ENCODE results near the gene CXCL13. TPM values are rescaled to one million over a fixed set of nuclear protein-coding genes. Genes with fewer than 3 reads are reported as not detected.

Gene CXCL13
- total and polyA plus RNA-seq, 2 of the 13 experiments (the other 11 are each of a cell fraction or from before 2014, with no cell fraction given): not detected

DNA sequence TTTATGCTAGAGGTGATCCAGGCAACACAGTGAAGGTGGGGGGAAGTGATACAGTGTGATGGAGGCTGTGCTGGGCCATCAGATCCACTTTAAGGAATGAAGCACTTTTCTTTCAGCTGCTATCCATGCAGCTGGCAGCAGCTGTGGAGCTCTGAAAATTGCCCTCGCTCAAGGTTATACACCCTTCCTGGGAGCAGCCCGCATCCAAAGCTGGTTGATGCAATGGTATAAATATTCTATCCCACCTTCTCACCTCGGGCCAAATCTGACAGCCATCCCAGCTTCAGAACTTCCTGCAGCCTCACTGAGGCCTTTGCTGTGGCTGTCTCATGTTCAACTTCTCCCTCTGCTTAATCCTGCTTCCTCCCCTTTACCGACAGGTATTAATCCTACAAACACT lies 18.6 kb downstream of the CXCL13 start:
- CTCF ChIA-PET (ENCODE audit: low intra/inter-chr PET ratio, low total read pairs): no interaction called here
- H3K79me2 ChIP-seq (ENCODE audit: insufficient read depth, low read length): no peaks in the 10 kb centered on the region

More for the DNA sequence above, 18.6 kb downstream of the CXCL13 start:
- Histone ChIP-seq H3K9me3 (ENCODE audit: low read length) (no peaks in the 10 kb centered on the region), H3K36me3 (replicated peaks in 1 of 2; ENCODE audit: control insufficient read depth in 1 of 2, insufficient read depth in 2 of 2, low read length in 2 of 2) (no peaks in the 10 kb centered on the region), H3K4me1 (ENCODE audit: insufficient read depth, low read length) (no peaks in the 10 kb centered on the region), H3K27ac (ENCODE audit: extremely low read length, insufficient read depth, low read length) (no peak overlapping the region), H3K4me2 (ENCODE audit: low read depth, low read length) (no peak overlapping the region), H3K9ac (ENCODE audit: insufficient read depth, low read depth, low read length) (no peak overlapping the region), H3K27me3 (ENCODE audit: control insufficient read depth in 1 of 2, insufficient read depth in 2 of 2, low read length in 2 of 2) (peaks cover 0 to 8% of the 10 kb centered on the region in 2 experiments; a peak in 2 of 5 replicates), H3K4me3 (replicated peaks in 1 of 3; ENCODE audit: insufficient read depth in 1 of 3, low read depth in 2 of 3, low read length in 3 of 3) (no peak overlapping the region), H4K20me1 (ENCODE audit: insufficient read depth, low read length) (no peaks in the 10 kb centered on the region), H2AFZ (ENCODE audit: low read length) (no peak overlapping the region)
- TF ChIP-seq ZNF431 (CRISPR knock-in tag; IDR thresholded peaks at IDR 0.05; ENCODE audit: borderline replicate concordance, low read depth) (no peak), SRSF9 (IDR thresholded peaks at IDR 0.05; ENCODE audit: borderline replicate concordance, insufficient read depth, low read depth, low read length, poor library complexity, severe bottlenecking) (no peak), ZNF879 (CRISPR knock-in tag; IDR thresholded peaks at IDR 0.05) (no peak), SKI (IDR thresholded peaks at IDR 0.05; ENCODE audit: partially characterized antibody) (no peak), FOXK2 (IDR thresholded peaks at IDR 0.05) (no peak), MBD4 (IDR thresholded peaks at IDR 0.05; ENCODE audit: borderline replicate concordance, low read length) (no peak), ZNF282 (IDR thresholded peaks at IDR 0.05; ENCODE audit: partially characterized antibody) (no peak), PRPF4 (IDR thresholded peaks at IDR 0.05; ENCODE audit: low read depth, low read length, poor library complexity, severe bottlenecking) (no peak), ZNF672 (CRISPR knock-in tag; IDR thresholded peaks at IDR 0.05) (no peak), REL (CRISPR knock-in tag; conservative IDR thresholded peaks at IDR 0.05) (no peak), ATF7 (IDR thresholded peaks at IDR 0.05) (no peak), ATF7 (CRISPR knock-in tag; IDR thresholded peaks at IDR 0.05) (no peak)
- TF ChIP-seq, protein P1, sequence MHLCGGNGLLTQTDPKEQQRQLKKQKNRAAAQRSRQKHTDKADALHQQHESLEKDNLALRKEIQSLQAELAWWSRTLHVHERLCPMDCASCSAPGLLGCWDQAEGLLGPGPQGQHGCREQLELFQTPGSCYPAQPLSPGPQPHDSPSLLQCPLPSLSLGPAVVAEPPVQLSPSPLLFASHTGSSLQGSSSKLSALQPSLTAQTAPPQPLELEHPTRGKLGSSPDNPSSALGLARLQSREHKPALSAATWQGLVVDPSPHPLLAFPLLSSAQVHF (CRISPR knock-in tag; IDR thresholded peaks at IDR 0.05): no peak
- TF ChIP-seq, protein P2, sequence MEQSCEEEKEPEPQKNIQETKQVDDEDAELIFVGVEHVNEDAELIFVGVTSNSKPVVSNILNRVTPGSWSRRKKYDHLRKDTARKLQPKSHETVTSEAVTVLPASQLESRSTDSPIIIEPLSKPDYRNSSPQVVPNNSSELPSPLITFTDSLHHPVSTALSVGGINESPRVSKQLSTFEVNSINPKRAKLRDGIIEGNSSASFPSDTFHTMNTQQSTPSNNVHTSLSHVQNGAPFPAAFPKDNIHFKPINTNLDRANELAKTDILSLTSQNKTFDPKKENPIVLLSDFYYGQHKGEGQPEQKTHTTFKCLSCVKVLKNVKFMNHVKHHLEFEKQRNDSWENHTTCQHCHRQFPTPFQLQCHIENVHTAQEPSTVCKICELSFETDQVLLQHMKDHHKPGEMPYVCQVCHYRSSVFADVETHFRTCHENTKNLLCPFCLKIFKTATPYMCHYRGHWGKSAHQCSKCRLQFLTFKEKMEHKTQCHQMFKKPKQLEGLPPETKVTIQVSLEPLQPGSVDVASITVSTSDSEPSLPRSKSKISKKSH (CRISPR knock-in tag; IDR thresholded peaks at IDR 0.05; ENCODE audit: borderline replicate concordance): no peak
- TF ChIP-seq, protein P3, sequence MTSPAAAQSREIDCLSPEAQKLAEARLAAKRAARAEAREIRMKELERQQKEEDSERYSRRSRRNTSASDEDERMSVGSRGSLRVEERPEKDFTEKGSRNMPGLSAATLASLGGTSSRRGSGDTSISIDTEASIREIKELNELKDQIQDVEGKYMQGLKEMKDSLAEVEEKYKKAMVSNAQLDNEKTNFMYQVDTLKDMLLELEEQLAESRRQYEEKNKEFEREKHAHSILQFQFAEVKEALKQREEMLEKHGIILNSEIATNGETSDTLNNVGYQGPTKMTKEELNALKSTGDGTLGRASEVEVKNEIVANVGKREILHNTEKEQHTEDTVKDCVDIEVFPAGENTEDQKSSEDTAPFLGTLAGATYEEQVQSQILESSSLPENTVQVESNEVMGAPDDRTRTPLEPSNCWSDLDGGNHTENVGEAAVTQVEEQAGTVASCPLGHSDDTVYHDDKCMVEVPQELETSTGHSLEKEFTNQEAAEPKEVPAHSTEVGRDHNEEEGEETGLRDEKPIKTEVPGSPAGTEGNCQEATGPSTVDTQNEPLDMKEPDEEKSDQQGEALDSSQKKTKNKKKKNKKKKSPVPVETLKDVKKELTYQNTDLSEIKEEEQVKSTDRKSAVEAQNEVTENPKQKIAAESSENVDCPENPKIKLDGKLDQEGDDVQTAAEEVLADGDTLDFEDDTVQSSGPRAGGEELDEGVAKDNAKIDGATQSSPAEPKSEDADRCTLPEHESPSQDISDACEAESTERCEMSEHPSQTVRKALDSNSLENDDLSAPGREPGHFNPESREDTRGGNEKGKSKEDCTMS (CRISPR knock-in tag; conservative IDR thresholded peaks at IDR 0.05): no peak
- TF ChIP-seq, protein P4, sequence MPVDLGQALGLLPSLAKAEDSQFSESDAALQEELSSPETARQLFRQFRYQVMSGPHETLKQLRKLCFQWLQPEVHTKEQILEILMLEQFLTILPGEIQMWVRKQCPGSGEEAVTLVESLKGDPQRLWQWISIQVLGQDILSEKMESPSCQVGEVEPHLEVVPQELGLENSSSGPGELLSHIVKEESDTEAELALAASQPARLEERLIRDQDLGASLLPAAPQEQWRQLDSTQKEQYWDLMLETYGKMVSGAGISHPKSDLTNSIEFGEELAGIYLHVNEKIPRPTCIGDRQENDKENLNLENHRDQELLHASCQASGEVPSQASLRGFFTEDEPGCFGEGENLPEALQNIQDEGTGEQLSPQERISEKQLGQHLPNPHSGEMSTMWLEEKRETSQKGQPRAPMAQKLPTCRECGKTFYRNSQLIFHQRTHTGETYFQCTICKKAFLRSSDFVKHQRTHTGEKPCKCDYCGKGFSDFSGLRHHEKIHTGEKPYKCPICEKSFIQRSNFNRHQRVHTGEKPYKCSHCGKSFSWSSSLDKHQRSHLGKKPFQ (CRISPR knock-in tag; IDR thresholded peaks at IDR 0.05; ENCODE audit: insufficient replicate concordance): no peak
- POLR2A ChIA-PET: no interaction called here
- ATAC-seq (no peak), DNase-seq (ENCODE audit: low spot score) (no peak), FAIRE-seq (no peak)
- 54% methylated on average over 4 of the region's 4 CpGs for WGBS (ENCODE audit: low lambda C conversion rate)
- BruUV-seq (replicated peaks): no TSS peak
- in situ Hi-C loops (cut with HindIII; ENCODE audit: extremely low pct_ligation_motif_present, low pct_unique_long_range_greater_than_20kb): no loop called here
- intact Hi-C loops (cut with micrococcal nuclease; ENCODE audit: unreplicated experiment): no loop called here
